Effector memory CD8-positive, alpha-beta T cell (primary cell): ENCODE measurements around the gene IFNA16.
"Not testable (repeated sequence)": the region's sequence is repeated elsewhere in the genome, so short reads cannot be mapped to it uniquely, and the experiment has no call there.

Source experiments
- ATAC-seq: fragments of 150-1000 bp; cut with Tn5 transposase; replicated peaks from 2 replicates; pipeline ENCODE4 v1.10.0; 2021; ENCODE audit warnings: mild to moderate bottlenecking, moderate library complexity
- DNase-seq, 3 experiments: peaks; one replicate each; pipeline ENCODE4 v3.0.0; 2021
- H3K27ac Mint-ChIP-seq, 2 donors: one replicate each; pipeline ENCODE4 v1.8.0; 2022; ENCODE audit warnings: mild to moderate bottlenecking in 2 of 2, mixed read lengths in 2 of 2, moderate library complexity in 2 of 2
- H3K27me3 Mint-ChIP-seq, 2 donors: one replicate each; pipeline ENCODE4 v1.8.0; 2022; ENCODE audit warnings: mixed read lengths in 2 of 2
- H3K36me3 Mint-ChIP-seq: one replicate; pipeline ENCODE4 v1.8.0; 2022; ENCODE audit warnings: mild to moderate bottlenecking, moderate library complexity, mixed read lengths; ENCODE audit not compliant: insufficient read depth
- H3K4me1 Mint-ChIP-seq, 2 donors: one replicate each; pipeline ENCODE4 v1.8.0; 2022; ENCODE audit warnings: low read depth in 2 of 2, mixed read lengths in 2 of 2
- H3K4me3 Mint-ChIP-seq, 2 donors: one replicate each; pipeline ENCODE4 v1.8.0; 2022; ENCODE audit warnings: mild to moderate bottlenecking in 2 of 2, mixed read lengths in 2 of 2, moderate library complexity in 2 of 2
- H3K9me3 Mint-ChIP-seq, 2 donors: one replicate each; pipeline ENCODE4 v1.8.0; 2022; ENCODE audit warnings: mixed read lengths in 2 of 2

IFNA16 gene

GRCh38 chr9:21228122-21228521 lies 11.0 kb upstream of the IFNA16 start, which contains the start of gene IFNA17:
Gene IFNA17, minus strand, starts transcription at chr9:21228222. Its CDS starts 49 bp downstream, at chr9:21228173.
- Mint-ChIP-seq H3K4me1 (no peaks in the 10 kb centered on the region), H3K27me3 (peaks cover 0 to 8% of the 10 kb centered on the region in 2 donors), H3K27ac (no peak within 1 kb of the TSS), H3K36me3 (no peaks in the 10 kb centered on the region), H3K9me3 (no peaks in the 10 kb centered on the region), H3K4me3 (no peak within 1 kb of the TSS)
- DNase-seq (no peak), ATAC-seq (no peak)

- not testable (repeated sequence) for H3K4me3 Mint-ChIP-seq, H3K4me1 Mint-ChIP-seq, H3K9me3 Mint-ChIP-seq, H3K36me3 Mint-ChIP-seq, H3K27ac Mint-ChIP-seq, DNase-seq
- peaks cover 17 to 30% of the 10 kb centered on the region in 2 donors for H3K27me3 Mint-ChIP-seq
- peak; percentile 61 for ATAC-seq
These were observed 3.4 kb downstream of the IFNA16 start for GRCh38 chr9:21213411-21214326.

GRCh38 chr9:21212160-21212559 lies 5.0 kb downstream of the IFNA16 start:
- DNase-seq, H3K4me3 Mint-ChIP-seq, H3K4me1 Mint-ChIP-seq, ATAC-seq, H3K9me3 Mint-ChIP-seq, H3K36me3 Mint-ChIP-seq, H3K27ac Mint-ChIP-seq: not testable (repeated sequence)
- H3K27me3 Mint-ChIP-seq, result peaks cover 12 to 28% of the 10 kb centered on the region in 2 donors

- not testable (repeated sequence) for ATAC-seq, H3K36me3 Mint-ChIP-seq, DNase-seq, H3K4me3 Mint-ChIP-seq, H3K4me1 Mint-ChIP-seq, H3K27ac Mint-ChIP-seq, H3K9me3 Mint-ChIP-seq
- peaks cover 5 to 27% of the 10 kb centered on the region in 2 donors for H3K27me3 Mint-ChIP-seq
These were observed 6.3 kb downstream of the IFNA16 start for GRCh38 chr9:21210782-21211181.

GRCh38 chr9:21210311-21210710 lies 6.8 kb downstream of the IFNA16 start:
- Mint-ChIP-seq H3K27me3 (peaks cover 5 to 27% of the 10 kb centered on the region in 2 donors), H3K27ac (no peak overlapping the region), H3K4me1 (peaks cover 0 to 4% of the 10 kb centered on the region in 2 donors), H3K9me3 (no peaks in the 10 kb centered on the region), H3K4me3 (no peak overlapping the region), H3K36me3 (no peaks in the 10 kb centered on the region)
- ATAC-seq, result no peak
- DNase-seq, result no peak

- H3K27ac Mint-ChIP-seq, H3K4me3 Mint-ChIP-seq, H3K9me3 Mint-ChIP-seq, H3K4me1 Mint-ChIP-seq, DNase-seq, H3K36me3 Mint-ChIP-seq, ATAC-seq: not testable (repeated sequence)
- H3K27me3 Mint-ChIP-seq, result peaks cover 14 to 30% of the 10 kb centered on the region in 2 donors
These were observed 10.1 kb downstream of the IFNA16 start, which contains the start of gene IFNA10 for GRCh38 chr9:21207043-21207442. Gene IFNA10, minus strand, starts transcription at chr9:21207143. Its CDS starts 46 bp downstream, at chr9:21207097.

- Mint-ChIP-seq H3K9me3 (no peaks in the 10 kb centered on the region), H3K4me1 (no peaks in the 10 kb centered on the region), H3K36me3 (no peaks in the 10 kb centered on the region), H3K27ac (no peak overlapping the region), H3K27me3 (peaks cover 28 to 37% of the 10 kb centered on the region in 2 donors), H3K4me3 (no peak overlapping the region)
- DNase-seq (no peak), ATAC-seq (no peak)
These were observed 11.9 kb downstream of the IFNA16 start for GRCh38 chr9:21205204-21205603.

GRCh38 chr9:21202105-21202504 lies 15.0 kb downstream of the IFNA16 start, which contains the start of gene IFNA7:
Gene IFNA7, minus strand, starts transcription at chr9:21202205. Its CDS starts 40 bp downstream, at chr9:21202165.
- H3K36me3 Mint-ChIP-seq, H3K4me3 Mint-ChIP-seq, ATAC-seq, H3K4me1 Mint-ChIP-seq, DNase-seq, H3K27ac Mint-ChIP-seq, H3K9me3 Mint-ChIP-seq: not testable (repeated sequence)
- H3K27me3 Mint-ChIP-seq, result peaks cover 28 to 39% of the 10 kb centered on the region in 2 donors

GRCh38 chr9:21194867-21195776 lies 22.0 kb downstream of the IFNA16 start:
- Mint-ChIP-seq H3K4me3 (peak overlapping the region; percentile 40 to 48), H3K27me3 (peaks cover 6 to 22% of the 10 kb centered on the region in 2 donors)
- H3K27ac Mint-ChIP-seq, H3K9me3 Mint-ChIP-seq, H3K4me1 Mint-ChIP-seq, H3K36me3 Mint-ChIP-seq: not testable (repeated sequence)
- ATAC-seq, result peak; percentile 95
- DNase-seq, result peak; percentile 31 to 47 (median 35)

- H3K4me1 Mint-ChIP-seq, ATAC-seq, H3K9me3 Mint-ChIP-seq: not testable (repeated sequence)
These were observed 29.6 kb downstream of the IFNA16 start, which contains the start of gene IFNA4 for GRCh38 chr9:21187487-21187886. Gene IFNA4, minus strand, starts transcription at chr9:21187587. Its CDS starts 56 bp downstream, at chr9:21187531.

GRCh38 chr9:21182810-21183736 lies 34.0 kb downstream of the IFNA16 start:
- H3K4me3 Mint-ChIP-seq, H3K4me1 Mint-ChIP-seq, H3K27me3 Mint-ChIP-seq, H3K27ac Mint-ChIP-seq, H3K36me3 Mint-ChIP-seq, H3K9me3 Mint-ChIP-seq: not testable (repeated sequence)
- ATAC-seq (peak; percentile 91), DNase-seq (peak in 2 of 3 experiments; percentile 17 to 35)

More at GRCh38 chr9:21187487-21187886, 29.6 kb downstream of the IFNA16 start, which contains the start of gene IFNA4:
- not testable (repeated sequence) for H3K4me3 Mint-ChIP-seq, H3K36me3 Mint-ChIP-seq, DNase-seq, H3K27ac Mint-ChIP-seq, H3K27me3 Mint-ChIP-seq

- peaks cover 0 to 5% of the 10 kb centered on the region in 2 donors for H3K27me3 Mint-ChIP-seq
- H3K9me3 Mint-ChIP-seq, result no peaks in the 10 kb centered on the region
- no peak for DNase-seq
- H3K4me1 Mint-ChIP-seq, result no peaks in the 10 kb centered on the region
- H3K4me3 Mint-ChIP-seq, result no peak overlapping the region
- no peak overlapping the region for H3K27ac Mint-ChIP-seq
- no peak for ATAC-seq
- no peaks in the 10 kb centered on the region for H3K36me3 Mint-ChIP-seq
These were observed 42.4 kb downstream of the IFNA16 start for GRCh38 chr9:21174671-21175070.
